LNCAP (cell line): ENCODE data around the gene EML3.

ENCODE experiments used
- CTCF ChIP-seq: fragments of 450-650 bp; IDR thresholded peaks from 2 replicates; pipeline ENCODE4 v1.5.1; 2017; ENCODE audit warnings: mild to moderate bottlenecking

The EML3 gene

GRCh38 chr11:62565100-62565802, 47.3 kb downstream of the EML3 start:
- no peak for TF ChIP-seq CTCF

DNA sequence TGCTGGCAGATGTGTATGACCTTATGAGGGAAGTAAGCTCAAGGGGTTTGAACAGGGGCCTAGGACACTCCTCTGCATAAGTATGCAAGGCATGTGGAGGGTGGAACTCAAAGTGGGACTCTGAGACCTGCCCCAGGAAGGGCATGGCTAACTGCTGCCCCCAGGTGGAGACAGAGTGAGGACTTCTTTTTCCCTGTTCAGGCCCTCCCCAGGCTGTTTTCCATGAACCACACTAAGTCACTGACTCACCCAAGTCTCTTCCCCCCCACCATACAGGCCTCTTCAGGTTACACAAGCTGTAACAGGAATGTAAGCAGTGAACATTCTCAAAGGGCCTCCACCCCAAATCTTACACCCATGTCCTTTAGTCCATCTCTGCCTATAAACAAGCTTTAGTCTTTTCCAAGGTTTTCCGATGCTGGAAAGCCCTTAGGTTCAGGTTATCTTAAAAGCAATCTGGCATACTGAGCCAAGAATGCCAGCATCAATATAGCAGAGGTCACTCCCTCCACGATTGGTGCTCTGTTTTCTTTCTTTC, 51.9 kb downstream of the EML3 start:
- TF ChIP-seq CTCF, result peak; percentile 63; the same call in 1 of the 2 replicates

- no peak for TF ChIP-seq CTCF
Observed at GRCh38 chr11:62559204-62559603, 53.4 kb downstream of the EML3 start.

DNA sequence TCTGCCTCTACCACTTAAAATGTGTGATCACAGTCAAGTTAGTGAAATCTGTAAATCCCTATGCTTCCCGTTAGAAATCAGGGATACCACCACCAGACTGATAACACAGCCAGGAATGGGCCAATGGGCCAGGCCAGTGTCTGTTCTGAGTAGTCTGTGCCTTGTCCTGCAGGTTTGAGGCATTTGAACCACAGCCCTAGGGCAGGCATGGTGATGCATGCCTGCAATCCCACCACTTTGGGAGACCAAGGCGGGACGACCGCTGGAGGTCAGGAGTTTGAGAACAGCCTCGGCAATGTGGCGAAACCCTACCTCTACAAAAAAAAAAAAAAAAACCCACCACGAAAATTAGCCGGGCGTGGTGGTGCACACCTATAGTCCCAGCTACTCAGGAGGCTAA, 53.9 kb downstream of the EML3 start:
- TF ChIP-seq CTCF, result no peak

GRCh38 chr11:62556875-62557631, 55.5 kb downstream of the EML3 start:
- TF ChIP-seq CTCF, result no peak

GRCh38 chr11:62556108-62556874, 56.3 kb downstream of the EML3 start:
- no peak for TF ChIP-seq CTCF

- no peak for TF ChIP-seq CTCF
Observed at GRCh38 chr11:62555464-62556107, 57.0 kb downstream of the EML3 start.
